ENCODE results near the gene RNASE3. TPM values are rescaled to one million over a fixed set of nuclear protein-coding genes. Genes with fewer than 3 reads are reported as not detected.
A peak's percentile ranks its signal among the peaks of the same experiment; 100 is the strongest.
"Not testable (repeated sequence)": the region's sequence is repeated elsewhere in the genome, so short reads cannot be mapped to it uniquely, and the experiment has no call there.

The RNASE3 gene
- total RNA-seq, 4 donors from 2014 or later: not detected

- peaks cover 35% of the 10 kb centered on the region for H3K27me3 ChIP-seq
- TF ChIP-seq POLR2A (IDR thresholded peaks at IDR 0.05) (no peak), EP300 (IDR thresholded peaks at IDR 0.05) (no peak), POLR2AphosphoS5 (IDR thresholded peaks at IDR 0.05) (no peak), CTCF (IDR thresholded peaks at IDR 0.05) (peak; percentile 9 to 79 (median 44))
- no peaks in the 10 kb centered on the region for H3K9me3 ChIP-seq
- H3K36me3 ChIP-seq: no peaks in the 10 kb centered on the region
- H3K27ac ChIP-seq: no peak overlapping the region
- WGBS, 2 donors (ENCODE audit: low coverage in 1 of 2): 36 to 41% methylated on average over 4 to 6 of the region's 26 CpGs
- H3K4me3 ChIP-seq: peak overlapping the region in 1 of 2 donors; percentile 19
- peak; percentile 83 for ATAC-seq
- H3K4me1 ChIP-seq: no peaks in the 10 kb centered on the region
These were observed 17.6 kb upstream of the RNASE3 start for GRCh38 chr14:20873370-20874177.

GRCh38 chr14:20877016-20877415 lies 14.2 kb upstream of the RNASE3 start:
- Histone ChIP-seq H3K27ac (no peak overlapping the region), H3K4me3 (no peak overlapping the region), H3K36me3 (no peaks in the 10 kb centered on the region), H3K9me3 (no peaks in the 10 kb centered on the region), H3K4me1 (no peaks in the 10 kb centered on the region), H3K27me3 (peaks cover 10% of the 10 kb centered on the region)
- no peak for ATAC-seq
- TF ChIP-seq CTCF (IDR thresholded peaks at IDR 0.05) (no peak), EP300 (IDR thresholded peaks at IDR 0.05) (no peak), POLR2A (IDR thresholded peaks at IDR 0.05) (no peak), POLR2AphosphoS5 (IDR thresholded peaks at IDR 0.05) (no peak)

- Histone ChIP-seq H3K9me3 (no peaks in the 10 kb centered on the region), H3K27ac (no peak overlapping the region), H3K36me3 (no peaks in the 10 kb centered on the region), H3K27me3 (peaks cover 9% of the 10 kb centered on the region), H3K4me1 (no peaks in the 10 kb centered on the region), H3K4me3 (no peak overlapping the region)
- ATAC-seq: no peak
- TF ChIP-seq POLR2A (IDR thresholded peaks at IDR 0.05): no peak
- no peak for TF ChIP-seq POLR2AphosphoS5 (IDR thresholded peaks at IDR 0.05)
- TF ChIP-seq CTCF (IDR thresholded peaks at IDR 0.05): no peak
- TF ChIP-seq EP300 (IDR thresholded peaks at IDR 0.05): no peak
- 61 to 79% methylated on average over 2 to 3 of the region's 3 CpGs for WGBS, 2 donors (ENCODE audit: low coverage in 1 of 2)
These were observed 12.5 kb upstream of the RNASE3 start for GRCh38 chr14:20878695-20879094.

DNA sequence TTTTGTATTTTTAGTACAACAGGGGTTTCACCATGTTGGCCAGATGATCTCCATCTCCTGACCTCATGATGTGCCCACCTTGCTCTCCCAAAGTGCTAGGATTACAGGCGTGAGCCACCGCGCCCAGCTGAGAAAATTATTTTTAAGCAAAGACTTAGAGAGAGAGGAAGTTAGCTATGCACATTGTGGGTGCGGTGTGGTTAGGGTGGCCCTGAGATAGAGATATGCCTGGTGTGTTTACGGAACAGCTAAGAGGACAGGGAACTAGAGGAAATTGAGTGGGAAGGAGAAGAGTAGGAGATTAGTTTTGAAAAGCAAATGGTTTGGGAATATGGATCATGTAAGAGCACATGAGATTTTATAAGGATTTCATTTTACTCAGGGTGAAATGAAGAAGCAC lies 10.0 kb upstream of the RNASE3 start:
- WGBS, 2 donors (ENCODE audit: low coverage in 1 of 2): 56 to 86% methylated on average over 3 to 5 of the region's 5 CpGs
- H3K9me3 ChIP-seq, ATAC-seq, H3K27ac ChIP-seq, H3K4me3 ChIP-seq, H3K4me1 ChIP-seq, H3K27me3 ChIP-seq, H3K36me3 ChIP-seq: not testable (repeated sequence)

DNA sequence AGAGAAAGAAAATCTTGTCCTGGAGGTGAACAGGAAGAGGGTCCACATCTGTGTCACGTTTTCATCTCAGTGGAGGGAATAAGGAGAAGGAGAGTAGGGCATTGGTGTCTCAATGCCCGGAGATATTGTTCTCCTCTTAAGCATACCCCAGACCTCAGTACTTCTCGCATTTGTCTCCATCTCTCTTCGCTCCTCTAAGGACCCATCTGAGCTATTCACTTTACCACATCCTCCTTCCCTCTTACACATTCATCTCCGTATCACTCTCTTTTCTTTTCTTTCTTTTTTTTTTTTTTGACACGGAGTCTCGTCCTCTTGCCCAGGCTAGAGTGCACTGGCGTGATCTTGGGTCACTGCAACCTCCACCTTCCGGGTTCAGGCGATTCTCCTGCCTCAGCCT lies 8.4 kb upstream of the RNASE3 start:
- H3K27me3 ChIP-seq, H3K36me3 ChIP-seq, H3K27ac ChIP-seq, H3K4me1 ChIP-seq, H3K9me3 ChIP-seq, ATAC-seq, H3K4me3 ChIP-seq: not testable (repeated sequence)
- no CpG with 5 or more reads among the region's 10 CpGs for WGBS, 2 donors (ENCODE audit: low coverage in 1 of 2)

DNA sequence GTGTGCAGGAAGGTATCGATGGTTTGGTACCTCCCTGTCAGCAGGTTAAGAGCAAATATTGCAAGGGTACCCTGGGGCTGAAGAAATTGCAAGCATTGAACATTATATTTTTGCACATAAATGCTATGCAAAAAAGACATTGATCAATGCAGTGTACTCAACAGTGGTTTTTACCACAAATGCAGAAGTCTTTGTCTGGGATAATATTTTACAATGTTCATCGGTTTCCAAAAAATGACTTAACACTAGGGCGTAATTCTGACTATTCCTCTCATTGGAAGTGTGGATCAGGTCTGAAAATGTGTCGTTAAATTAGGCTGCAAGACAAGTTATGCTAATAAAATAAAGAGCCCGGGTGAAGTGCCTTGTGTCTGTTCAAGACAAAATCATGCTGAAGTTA lies 2.8 kb upstream of the RNASE3 start:
- not testable (repeated sequence) for H3K4me1 ChIP-seq, ATAC-seq, H3K36me3 ChIP-seq, H3K27ac ChIP-seq, H3K9me3 ChIP-seq, H3K4me3 ChIP-seq
- peaks cover 11% of the 10 kb centered on the region for H3K27me3 ChIP-seq
- 81 to 91% methylated on average over 5 of the region's 5 CpGs for WGBS, 2 donors (ENCODE audit: low coverage in 1 of 2)

DNA sequence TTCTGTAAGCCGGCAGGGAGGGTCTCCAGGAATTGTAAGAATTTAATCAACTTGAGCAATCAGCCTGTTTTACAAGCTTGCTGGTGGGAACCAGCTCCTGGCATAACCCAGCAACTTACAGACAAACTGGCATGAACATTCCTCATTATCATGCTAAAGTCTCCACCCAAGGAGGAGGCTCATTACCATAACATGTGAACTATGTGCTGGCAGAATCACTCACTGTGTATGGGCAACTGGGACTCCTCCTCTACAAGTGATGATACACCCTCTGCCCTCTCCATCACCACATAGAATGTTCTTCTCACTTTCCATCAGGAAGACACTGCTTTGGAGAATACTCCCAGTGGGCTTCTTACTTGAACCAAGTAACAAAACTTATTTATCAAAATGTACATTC lies 4.1 kb downstream of the RNASE3 start:
- H3K4me1 ChIP-seq, H3K9me3 ChIP-seq, H3K27ac ChIP-seq, H3K36me3 ChIP-seq, ATAC-seq, H3K4me3 ChIP-seq: not testable (repeated sequence)
- WGBS, 2 donors (ENCODE audit: low coverage in 1 of 2): 71 to 86% methylated on average over 1 of the region's 1 CpG
- peaks cover 17% of the 10 kb centered on the region for H3K27me3 ChIP-seq

Measured in gastroesophageal sphincter (tissue), 4 donors.